Measurements from ENCODE around the gene RNF25. TPM values are rescaled to one million over a fixed set of nuclear protein-coding genes. Genes with fewer than 3 reads are reported as not detected.

RNF25 gene
- total and polyA plus RNA-seq, 2 of the 8 experiments (the other 6 are each of a cell fraction or from before 2014, with no cell fraction given): 19.6 to 29.6 TPM

GRCh38 chr2:218626369-218626768 is 45.4 kb downstream of the RNF25 start (continued):
- TF ChIP-seq TEAD4 (IDR thresholded peaks at IDR 0.05; ENCODE audit: low read depth, low read length): no peak

Data from H1 (cell line).